ENCODE results near the gene TBRG1. TPM values are rescaled to one million over a fixed set of nuclear protein-coding genes. Genes with fewer than 3 reads are reported as not detected.

The TBRG1 gene
- total RNA-seq, 1 donor from 2014 or later, result 21.0 TPM

DNA sequence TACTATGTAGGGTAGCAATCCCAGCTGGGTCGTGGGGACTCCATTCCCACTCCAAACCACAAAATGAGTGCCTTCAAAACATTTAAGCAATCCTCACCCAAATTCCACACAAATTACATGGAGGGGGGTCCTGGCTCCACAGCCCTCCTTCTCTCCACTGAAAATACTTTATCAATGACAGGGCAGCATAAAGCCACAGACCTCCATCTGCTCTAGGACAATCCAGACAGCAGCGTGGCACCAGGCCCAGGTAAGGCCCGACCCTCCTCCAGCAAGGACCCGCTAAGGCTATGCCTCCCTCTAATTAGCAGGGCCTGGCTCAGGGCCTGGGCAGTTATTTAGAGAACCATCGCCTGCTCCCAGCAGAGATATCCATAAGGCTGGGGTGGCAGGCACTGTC is 11.6 kb upstream of the TBRG1 start, which contains the start of gene PANX3:
TSS of gene PANX3 (plus strand) at position 365 of the 400 bp plus-strand sequence. CDS start 129 bp downstream, outside the sequence.
- intact Hi-C loops (cut with DNase I), result no loop called here
- ATAC-seq (no peak), DNase-seq (ENCODE audit: missing footprints) (no peak)

DNA sequence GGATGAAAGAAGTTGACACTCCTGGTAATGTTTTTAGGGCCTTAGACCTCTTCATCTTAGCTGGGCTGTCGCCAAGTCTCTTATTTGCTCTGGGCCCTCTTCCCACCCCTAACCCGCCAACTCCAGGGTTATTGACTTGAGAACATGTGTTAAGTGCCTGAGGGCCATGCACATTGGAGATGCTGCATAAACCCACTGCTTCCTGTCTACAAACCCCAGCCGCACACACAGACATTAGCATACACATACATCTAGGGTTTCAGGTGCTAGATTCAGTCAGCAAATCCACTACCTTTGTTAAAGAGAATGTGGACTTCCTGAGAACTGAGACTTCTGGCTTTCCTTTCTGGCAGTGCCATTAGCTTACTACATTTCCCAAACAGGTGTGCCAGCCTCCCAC is 10.6 kb upstream of the TBRG1 start:
- ATAC-seq (no peak), DNase-seq (ENCODE audit: missing footprints) (no peak)
- intact Hi-C loops (cut with DNase I), result no loop called here

- intact Hi-C loops (cut with DNase I), result no loop called here
- ATAC-seq (no peak), DNase-seq (ENCODE audit: missing footprints) (no peak)
These were observed 10.0 kb upstream of the TBRG1 start for GRCh38 chr11:124612567-124613246.

- intact Hi-C loops (cut with DNase I), result no loop called here
- no peak for ATAC-seq
- DNase-seq (ENCODE audit: missing footprints), result no peak
These were observed 3.8 kb upstream of the TBRG1 start for GRCh38 chr11:124618863-124619262.

GRCh38 chr11:124623861-124624525 is 1.3 kb downstream of the TBRG1 start:
- DNase-seq (ENCODE audit: missing footprints), result no peak
- intact Hi-C loops (cut with DNase I), result no loop called here
- ATAC-seq, result no peak

DNA sequence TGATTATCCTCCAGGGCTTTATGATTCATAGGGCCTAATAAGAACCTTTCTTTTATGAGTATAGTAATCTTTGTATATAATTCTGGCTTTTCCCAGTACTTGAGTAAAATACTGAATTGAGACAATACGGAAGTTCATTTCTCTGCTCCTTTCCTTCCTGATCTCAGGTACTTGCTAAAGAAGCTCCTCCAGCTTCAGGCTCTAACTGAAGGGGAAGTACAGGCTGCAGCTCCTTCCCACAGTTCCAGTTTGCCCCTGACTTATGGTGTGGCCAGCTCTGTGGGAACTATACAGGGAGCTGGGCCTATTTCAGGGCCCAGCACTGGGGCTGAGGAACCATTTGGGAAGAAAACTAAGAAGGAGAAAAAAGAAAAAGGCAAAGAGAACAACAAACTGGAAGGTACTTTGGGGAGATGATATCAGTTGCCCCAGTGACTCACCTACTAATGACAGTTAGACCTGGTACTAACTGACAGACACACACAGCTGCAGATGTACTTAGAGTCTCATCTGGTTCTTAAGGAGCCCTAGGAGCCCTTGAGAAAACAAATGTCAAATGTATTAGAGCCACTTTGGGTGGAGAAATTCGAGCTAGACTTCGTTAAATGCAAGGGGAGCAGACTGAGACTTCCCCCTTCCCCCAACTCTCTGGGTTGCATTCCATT is 3.0 kb downstream of the TBRG1 start:
- intact Hi-C loops (cut with DNase I), result no loop called here
- ATAC-seq (no peak), DNase-seq (ENCODE audit: missing footprints) (no peak)

- intact Hi-C loops (cut with DNase I), result no loop called here
These were observed 4.9 kb downstream of the TBRG1 start for GRCh38 chr11:124627546-124627945.

DNA sequence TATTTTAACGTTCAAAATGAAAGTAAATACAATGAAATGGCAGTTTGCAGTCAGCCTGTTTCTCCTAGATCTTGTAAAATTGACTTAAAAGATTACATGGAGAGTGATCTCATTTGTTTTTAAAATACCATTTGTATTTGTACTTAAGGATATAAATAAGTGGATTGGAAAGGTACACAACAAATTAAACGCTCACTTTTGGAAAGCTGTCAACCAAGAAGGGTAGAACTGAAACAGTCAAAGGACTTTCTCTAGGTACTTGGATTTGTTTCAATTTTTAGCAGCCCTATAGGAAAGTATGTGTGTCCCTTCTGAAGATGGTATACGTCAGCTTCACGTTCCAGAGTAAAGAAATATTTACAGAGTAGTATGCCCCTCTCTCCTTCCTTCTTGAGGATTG is 7.3 kb downstream of the TBRG1 start:
- intact Hi-C loops (cut with DNase I), result no loop called here
- no peak for DNase-seq (ENCODE audit: missing footprints)
- ATAC-seq, result no peak

More at GRCh38 chr11:124627546-124627945, 4.9 kb downstream of the TBRG1 start:
- DNase-seq (ENCODE audit: missing footprints) (no peak), ATAC-seq (no peak)

DNA sequence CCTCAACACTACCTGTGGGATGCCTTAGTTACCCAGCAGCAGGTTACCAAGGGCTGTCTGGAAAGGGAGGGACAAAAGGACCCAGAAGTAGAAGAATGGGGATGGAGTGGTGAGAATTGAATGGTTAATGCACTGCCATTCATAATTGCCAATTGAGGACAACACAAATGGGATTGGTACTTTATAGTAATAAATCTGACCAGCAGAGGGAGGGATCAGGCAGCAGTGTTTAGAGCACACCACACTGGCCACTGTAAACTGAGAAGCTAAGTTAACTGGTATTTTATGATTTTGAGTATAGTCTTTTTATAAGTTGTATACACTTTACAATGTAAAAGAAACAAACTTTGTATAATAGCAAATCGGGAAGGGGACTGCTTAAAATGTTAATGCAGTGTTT is 10.7 kb downstream of the TBRG1 start:
- intact Hi-C loops (cut with DNase I), result no loop called here
- DNase-seq (ENCODE audit: missing footprints), result no peak
- ATAC-seq, result no peak

GRCh38 chr11:124635932-124636331 is 13.3 kb downstream of the TBRG1 start:
- intact Hi-C loops (cut with DNase I), result no loop called here
- DNase-seq (ENCODE audit: missing footprints) (no peak), ATAC-seq (no peak)

- no peak for ATAC-seq
- intact Hi-C loops (cut with DNase I), result no loop called here
These were observed 15.8 kb downstream of the TBRG1 start for GRCh38 chr11:124638500-124638899.

GRCh38 chr11:124639186-124639585 is 16.5 kb downstream of the TBRG1 start:
- intact Hi-C loops (cut with DNase I), result no loop called here

More at GRCh38 chr11:124638500-124638899, 15.8 kb downstream of the TBRG1 start:
- no peak for DNase-seq (ENCODE audit: missing footprints)

DNA sequence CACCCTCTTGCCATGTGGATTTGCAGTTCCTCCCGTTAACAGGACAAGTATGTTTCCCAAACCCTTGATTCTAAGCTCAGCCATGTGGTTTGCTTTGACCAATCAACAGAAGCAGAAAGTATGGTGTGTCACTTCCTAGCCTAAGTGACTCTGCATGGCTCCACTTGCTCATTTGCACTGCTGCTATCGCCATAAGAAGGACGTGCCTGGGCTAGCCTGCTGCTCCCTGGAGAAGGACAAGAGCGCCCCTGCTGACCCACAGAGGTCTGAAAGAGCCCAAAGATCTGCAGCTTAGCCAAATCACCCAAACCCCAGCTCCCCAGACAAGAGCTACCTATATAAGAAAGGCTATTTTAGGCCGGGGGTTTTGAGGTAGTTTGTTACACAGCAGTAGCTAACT is 18.0 kb downstream of the TBRG1 start:
- ATAC-seq (no peak), DNase-seq (ENCODE audit: missing footprints) (no peak)
- intact Hi-C loops (cut with DNase I), result no loop called here

More at GRCh38 chr11:124639186-124639585, 16.5 kb downstream of the TBRG1 start:
- ATAC-seq, result no peak
- DNase-seq (ENCODE audit: missing footprints), result no peak

DNA sequence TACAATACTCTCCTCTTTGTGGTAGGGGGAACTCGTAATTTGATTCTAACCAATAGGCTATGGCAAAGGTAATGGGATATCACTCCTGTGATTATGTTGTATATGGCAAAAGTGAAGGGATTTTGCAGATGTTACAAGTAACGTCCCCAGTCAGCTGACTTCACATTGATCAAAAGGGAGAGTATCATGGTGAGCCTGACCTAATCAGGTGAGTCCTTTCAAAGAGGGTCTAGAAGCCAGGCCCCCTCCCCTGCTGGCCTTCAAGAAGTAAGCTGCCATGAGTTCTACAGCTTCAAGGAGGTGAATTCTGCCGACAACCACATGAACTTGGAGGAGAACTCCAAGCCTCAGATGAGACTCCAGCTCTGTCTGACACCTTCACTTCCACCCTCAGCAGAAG is 20.0 kb downstream of the TBRG1 start:
- ATAC-seq, result no peak
- intact Hi-C loops (cut with DNase I), result no loop called here
- no peak for DNase-seq (ENCODE audit: missing footprints)

DNA sequence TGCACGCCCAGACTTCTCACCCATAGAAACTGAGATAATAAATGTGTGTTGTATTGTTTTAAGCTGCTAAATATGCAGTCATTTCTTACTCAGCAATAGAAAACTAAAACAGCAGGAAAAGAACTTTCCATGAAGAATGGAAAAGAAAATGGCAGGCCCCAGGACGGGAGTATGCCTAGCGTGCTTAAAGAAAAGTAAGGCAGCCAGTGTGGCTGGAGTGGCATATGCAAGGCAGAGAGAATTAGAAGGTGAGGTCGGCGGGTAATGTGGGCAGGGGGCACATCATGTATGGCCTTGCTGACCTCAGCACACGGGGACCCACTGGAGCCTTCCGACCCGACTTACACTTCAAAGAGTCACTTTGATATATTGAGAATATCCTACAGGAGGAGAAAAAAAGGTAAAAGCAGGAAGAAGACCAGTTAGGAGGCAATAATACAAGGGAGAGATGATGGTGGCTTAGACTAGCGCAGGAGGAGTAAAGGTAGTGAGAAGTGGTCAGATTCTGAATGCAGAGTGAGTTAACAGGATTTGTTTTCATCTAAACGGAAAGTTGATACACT is 20.5 kb downstream of the TBRG1 start:
- DNase-seq (ENCODE audit: missing footprints) (no peak), ATAC-seq (no peak)
- intact Hi-C loops (cut with DNase I), result no loop called here

- no peak for DNase-seq (ENCODE audit: missing footprints)
- intact Hi-C loops (cut with DNase I), result loop anchor here (1.0 kb wide), 1 partner anchor 193 kb away; no protein-coding TSS in a partner anchor
- ATAC-seq, result no peak
These were observed 21.2 kb downstream of the TBRG1 start for GRCh38 chr11:124643605-124644425.

DNA sequence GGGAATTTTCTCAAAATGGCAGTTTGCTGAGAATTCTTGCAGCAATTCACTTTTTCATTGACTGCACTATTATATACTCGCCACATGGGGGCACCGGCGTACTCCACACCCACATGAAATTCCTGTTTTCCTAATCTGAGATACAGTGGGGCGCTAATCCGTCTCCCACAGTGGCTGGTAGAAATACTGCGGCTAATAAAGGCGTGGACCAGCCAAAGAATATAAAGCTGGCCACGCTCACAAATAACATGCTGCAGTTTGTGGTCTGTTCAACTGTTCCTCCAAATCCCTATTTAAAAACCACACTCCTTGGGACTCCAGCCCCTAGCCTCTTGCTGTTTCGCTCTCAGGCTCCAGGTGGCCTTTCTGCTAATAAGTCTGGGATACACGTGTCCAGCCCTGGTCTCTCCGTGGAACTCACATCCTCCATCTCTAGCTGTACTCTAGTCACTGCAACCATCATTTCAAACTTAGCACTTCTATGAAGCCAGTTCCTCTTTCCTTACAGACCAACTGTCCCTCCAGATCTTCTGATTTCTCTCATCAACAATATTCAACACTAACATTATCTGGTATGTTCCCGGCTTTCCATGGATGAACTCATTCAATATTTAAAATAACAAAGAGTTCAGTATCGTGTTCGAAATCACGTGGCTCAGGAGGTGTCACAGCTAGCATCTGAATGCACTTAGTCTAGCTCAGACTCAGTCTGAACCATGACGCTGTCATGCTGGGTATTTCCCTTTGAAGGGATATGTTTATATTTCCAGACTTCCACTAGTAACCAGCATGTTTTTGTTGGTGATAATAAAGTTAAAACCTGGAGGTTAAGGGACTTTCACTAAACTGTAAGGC is 22.0 kb downstream of the TBRG1 start:
- DNase-seq (ENCODE audit: missing footprints), result peak; percentile 82
- ATAC-seq, result peak; percentile 79
- intact Hi-C loops (cut with DNase I), result loop anchor here (1.0 kb wide), 1 partner anchor 193 kb away; no protein-coding TSS in a partner anchor

GRCh38 chr11:124646148-124646547 is 23.5 kb downstream of the TBRG1 start:
- ATAC-seq, result no peak
- intact Hi-C loops (cut with DNase I), result no loop called here
- no peak for DNase-seq (ENCODE audit: missing footprints)

Data from Right ventricle myocardium inferior (tissue), 1 donor.